HPDE6-E6E7 (cell line): ENCODE data around the gene HP.
A peak's percentile ranks its signal among the peaks of the same experiment; 100 is the strongest.

Experiments used
- DNase-seq: peaks from one replicate; pipeline ENCODE4 v3.0.0; 2011; ENCODE audit warnings: missing footprints; ENCODE audit errors: extremely low spot score

HP gene

DNA sequence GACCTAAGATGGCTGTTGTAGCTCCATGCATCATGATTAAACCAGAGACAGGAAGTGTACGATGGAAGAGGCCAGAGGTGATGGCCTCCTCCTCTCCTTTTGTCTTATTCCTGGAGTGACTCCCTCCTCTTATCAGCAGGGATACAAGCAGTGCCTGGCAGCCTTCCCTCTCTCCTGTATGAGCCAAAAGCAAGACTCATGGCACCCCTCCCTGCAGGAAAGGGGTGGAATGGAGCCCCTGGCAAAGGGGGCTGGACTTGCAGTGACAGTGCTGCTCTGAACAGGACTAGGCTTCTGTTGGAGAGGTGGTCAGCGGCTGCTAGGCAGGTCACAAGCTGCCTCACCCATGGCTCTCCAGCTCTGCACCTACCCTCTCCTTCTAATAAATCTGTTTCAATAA is 30.7 kb downstream of the HP start:
- DNase-seq = no peak

DNA sequence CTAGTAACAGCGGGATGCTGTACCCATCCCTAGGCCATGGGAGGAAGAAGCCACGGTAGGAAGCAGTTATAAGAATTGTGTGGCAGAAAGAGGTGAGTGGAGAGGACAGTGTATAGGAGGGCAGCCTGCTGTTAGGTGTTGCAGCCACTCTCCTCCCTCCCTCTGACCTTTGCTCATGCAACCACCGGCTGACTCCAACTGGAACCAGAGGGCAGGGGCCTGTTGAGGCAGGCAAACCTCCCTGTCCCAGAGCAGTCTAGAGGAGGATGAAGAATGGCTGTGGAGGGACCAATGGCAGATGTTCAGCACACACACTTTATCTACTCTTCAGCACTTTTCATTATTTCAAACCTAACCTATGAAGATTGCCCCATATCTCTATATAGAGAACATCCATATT is 36.9 kb downstream of the HP start:
- DNase-seq = no peak

DNA sequence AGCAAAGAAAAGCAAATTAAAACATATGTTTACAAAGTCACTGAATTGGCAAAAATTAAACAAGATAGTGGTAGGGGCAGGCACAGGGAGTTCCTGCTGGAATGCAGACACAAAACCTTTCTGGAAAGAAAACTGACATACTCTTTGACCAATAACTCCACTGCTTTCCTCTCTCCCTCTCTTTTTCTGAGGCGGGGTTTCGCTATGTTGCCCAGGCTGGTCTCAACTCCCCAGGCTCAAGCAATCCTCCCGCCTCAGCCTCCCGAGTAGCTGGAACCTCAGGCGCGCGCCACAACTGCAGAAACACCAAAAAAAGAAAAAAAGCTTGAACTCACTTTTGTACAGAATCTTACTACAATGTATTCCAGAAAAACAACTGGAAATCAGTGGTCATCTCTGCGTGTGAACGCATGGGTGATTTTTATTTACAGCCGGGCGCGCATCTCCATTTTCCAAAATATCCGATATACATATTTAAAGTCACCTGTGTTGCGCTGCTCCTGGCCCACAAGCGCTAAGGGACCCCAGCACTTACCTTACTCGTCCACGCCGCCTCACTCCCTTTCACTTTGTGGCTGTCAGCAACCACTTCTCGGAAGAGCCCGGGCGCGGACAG is 38.6 kb downstream of the HP start:
- no peak for DNase-seq

DNA sequence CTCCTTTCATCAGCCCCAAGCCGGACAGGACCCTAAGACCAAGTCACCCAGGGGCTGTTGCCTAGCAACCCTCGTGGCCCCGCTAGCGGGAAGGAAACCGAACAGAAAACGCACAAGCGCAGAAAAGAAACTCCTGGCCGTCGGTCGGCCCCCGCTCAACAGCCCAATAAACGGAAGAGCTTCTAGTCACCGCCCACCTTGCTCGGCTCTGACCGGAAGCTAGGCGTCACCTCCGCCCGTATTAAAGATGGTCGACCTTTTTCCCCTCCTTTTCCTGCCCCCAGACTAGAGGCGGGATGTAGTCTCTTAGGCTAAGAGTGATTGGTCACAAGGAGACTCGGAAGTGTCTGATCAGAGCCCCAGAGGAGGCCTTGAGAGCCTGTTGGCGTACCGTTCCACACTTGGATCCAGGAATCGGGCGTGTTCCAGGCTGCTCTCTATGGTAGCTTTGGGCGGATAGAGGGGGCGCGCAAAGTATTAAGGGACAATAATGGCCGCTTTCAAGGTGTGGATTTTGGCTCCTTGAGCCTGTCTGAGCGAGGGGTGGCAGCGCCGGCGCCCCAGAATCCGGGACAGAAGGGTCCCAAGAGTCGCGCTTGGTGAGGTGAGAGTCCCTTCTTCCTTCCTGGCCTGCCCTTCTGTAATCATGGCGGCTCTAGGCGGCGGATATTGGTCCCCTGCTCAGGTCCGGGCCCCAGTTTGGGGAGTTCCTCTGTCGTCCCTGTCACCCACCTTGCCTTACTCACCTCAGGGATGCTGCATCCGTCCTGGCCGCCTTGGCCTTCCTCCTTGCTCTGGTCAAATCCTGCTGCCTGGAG is 39.4 kb downstream of the HP start, which contains the start of the genes DHX38 and TXNL4B:
DHX38 (plus strand) TSS at position 400 of the 818 bp plus-strand sequence. CDS start 2,311 bp downstream, outside the sequence.
TXNL4B (minus strand) TSS at position 173 of the 818 bp plus-strand sequence. CDS start 2,871 bp downstream, outside the sequence.
- DNase-seq = peak; percentile 100

DNA sequence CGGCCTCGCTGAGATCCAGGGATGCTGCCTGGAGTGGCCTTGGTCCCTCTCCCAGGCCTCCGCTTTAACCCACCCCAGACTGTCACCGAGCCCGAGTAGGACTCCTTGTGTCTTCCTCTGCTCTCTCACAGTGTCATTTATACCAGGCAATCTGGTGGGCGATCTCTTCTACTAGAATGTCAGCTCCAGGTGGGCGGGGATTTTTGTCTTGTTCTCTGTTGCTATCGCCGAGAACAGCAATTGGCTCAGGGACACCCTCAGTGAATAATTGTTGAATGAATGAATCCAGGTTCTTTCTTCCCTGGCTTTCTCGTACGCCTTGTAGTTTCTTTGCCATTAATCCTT is 39.9 kb downstream of the HP start:
- DNase-seq = no peak

DNA sequence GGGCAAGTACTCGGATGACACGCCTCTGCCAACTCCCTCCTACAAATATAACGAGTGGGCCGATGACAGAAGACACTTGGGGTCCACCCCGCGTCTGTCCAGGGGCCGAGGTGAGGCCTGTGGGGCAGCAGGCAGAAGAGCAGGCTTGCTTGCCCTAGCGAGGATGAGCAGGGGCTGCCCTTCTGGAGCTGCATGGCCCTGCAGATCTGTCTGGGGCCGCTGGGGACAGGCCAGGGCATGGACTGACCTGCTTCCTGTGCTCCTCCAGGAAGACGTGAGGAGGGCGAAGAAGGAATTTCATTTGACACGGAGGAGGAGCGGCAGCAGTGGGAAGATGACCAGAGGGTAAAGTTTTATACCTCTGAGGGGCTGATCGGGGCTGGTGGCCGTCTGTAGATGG is 44.6 kb downstream of the HP start:
- DNase-seq = no peak

DNA sequence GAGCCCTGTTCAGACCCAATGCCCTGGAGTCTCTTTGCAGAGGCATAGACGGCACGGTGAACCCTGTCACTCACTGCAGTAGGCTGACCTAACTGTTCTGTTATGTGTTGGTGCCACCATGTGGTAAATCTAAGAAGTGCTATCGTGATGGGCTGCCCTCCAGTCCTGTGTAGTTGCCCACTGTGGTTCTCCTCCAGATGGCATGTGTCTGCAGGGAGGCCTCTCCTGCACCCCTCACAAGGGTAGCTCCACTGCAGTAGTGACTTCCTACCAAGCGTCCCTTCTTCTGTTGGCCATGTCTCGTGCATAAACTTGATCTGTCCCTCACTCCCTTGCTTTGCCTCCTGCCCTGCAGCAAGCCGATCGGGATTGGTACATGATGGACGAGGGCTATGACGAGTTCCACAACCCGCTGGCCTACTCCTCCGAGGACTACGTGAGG is 45.1 kb downstream of the HP start:
- DNase-seq = peak; percentile 72

DNA sequence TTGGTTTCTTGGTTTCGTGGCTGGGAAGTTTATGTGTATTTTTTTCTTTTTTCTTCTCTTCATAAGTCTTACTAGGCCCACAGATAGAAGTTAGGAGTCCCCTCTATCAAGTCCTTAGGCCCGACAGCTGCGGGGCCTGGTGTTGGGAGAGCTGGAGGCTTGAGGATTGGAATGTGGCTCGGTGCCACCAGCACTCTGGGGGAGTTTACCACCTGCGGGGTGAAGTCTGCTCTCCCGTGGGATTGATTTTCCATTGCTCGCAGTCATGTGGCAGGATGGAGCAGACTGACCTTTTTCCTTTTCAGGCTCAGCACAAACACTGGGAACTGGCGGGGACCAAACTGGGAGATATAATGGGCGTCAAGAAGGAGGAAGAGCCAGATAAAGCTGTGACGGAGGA is 46.9 kb downstream of the HP start:
- no peak for DNase-seq

DNA sequence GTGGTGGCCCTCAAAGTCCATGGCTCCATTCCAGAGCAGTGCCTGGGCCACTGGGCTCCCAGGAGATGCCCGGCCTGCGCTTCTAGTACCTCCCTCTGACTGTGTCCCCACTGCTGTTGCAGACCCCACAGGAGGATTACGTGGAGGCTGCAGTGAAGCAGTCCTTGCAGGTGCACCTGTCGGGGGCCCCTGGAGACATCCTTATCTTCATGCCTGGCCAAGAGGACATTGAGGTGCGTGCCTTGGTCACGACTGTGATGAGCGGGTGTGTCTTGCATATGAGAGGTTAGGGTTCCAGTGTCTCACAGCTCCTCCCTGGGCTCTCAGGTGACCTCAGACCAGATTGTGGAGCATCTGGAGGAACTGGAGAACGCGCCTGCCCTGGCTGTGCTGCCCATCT is 50.6 kb downstream of the HP start:
- no peak for DNase-seq

DNA sequence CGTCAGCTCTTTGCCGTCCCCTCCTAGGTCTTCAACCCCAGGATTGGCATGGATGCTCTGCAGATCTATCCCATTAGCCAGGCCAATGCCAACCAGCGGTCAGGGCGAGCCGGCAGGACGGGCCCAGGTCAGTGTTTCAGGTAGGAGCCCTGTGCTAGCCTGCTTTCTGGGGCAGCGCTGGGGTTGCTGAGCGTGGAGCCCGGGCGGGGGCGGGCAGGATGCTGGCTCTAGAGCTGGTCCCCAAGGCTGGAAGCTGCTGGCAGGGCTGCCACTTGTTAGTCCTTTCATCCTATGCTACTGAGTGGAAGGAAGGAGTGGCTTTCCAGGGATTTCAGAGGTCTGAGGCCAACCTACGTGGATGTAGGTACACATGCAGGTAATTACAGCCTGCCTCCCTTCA is 51.7 kb downstream of the HP start:
- DNase-seq = no peak

DNA sequence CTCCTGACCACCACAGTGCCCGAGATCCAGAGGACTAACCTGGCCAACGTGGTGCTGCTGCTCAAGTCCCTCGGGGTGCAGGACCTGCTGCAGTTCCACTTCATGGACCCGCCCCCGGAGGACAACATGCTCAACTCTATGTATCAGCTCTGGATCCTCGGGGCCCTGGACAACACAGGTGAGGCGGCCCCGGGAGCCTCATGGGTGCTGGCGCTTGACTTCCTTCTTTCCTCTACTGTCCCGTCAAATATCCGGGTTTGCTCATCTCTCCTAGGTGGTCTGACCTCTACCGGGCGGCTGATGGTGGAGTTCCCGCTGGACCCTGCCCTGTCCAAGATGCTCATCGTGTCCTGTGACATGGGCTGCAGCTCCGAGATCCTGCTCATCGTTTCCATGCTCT is 53.1 kb downstream of the HP start:
- no peak for DNase-seq

DNA sequence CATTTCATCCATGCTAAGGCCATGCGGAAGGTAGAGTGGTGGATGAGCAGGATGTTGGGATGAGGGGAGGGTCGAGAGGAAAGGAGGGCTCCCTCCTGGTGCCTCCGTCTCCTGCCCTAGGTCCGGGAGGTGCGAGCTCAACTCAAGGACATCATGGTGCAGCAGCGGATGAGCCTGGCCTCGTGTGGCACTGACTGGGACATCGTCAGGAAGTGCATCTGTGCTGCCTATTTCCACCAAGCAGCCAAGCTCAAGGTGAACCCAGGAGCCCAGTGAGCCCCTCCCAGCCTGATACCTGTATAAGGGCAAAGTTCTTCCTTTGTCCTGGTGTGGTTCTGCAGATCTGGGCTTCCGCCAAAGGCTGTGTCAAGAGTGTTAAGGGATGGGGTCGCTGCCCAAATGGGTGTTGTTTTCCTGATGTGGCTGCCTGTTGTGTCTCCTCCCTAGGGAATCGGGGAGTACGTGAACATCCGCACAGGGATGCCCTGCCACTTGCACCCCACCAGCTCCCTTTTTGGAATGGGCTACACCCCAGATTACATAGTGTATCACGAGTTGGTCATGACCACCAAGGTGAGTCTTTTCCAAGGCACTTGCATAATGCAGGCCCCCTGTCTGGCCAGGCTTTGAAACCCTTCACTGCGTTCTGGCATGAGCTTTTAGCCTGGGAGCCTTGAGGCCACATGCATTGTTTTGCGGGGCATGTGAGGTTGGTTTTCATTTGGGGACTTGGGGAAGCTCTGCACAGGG is 54.2 kb downstream of the HP start:
- DNase-seq = no peak

DNA sequence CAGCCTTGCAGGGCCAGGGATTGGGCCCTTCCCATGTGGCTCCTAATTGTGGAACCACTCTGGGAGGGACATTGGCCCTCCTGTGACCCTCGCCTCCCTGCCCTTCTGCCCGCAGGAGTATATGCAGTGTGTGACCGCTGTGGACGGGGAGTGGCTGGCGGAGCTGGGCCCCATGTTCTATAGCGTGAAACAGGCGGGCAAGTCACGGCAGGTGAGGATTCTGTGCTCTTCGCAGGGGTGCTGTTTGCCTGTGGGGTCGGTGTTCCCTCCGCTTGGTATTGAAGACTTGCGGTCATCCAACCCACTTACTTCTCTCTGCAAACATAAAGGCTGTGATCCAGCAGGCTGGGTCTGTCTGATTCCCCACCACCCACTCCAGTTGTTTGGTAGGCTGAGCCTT is 55.0 kb downstream of the HP start:
- no peak for DNase-seq

DNA sequence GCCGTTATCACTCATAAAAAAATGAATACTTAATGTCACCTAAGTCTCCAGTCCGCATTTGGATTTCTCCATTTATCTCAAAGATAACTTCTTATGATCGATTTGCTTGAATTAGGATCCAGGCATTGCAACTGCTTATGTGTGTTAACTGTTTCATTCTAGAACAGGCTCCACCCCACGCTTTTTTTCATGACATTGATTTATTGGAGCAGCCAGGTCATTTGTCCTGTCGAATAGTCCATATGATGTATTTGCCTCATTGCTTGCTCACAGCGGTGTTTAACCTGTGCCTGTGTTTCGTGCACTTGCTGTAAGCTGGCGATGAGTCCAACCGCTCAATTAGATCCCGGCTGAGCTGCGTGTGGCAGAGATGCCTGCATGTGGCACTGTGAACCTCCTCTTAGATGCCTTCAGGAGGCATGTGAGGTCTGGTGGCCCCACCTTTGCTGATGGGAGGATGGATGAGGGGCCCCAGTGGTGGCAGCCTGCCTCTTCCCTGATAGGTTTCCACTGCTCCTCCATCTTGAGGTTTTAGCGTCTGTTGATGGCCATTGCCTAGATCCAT is 55.7 kb downstream of the HP start:
- DNase-seq = no peak
